WTC11 (cell line): Measurements from ENCODE around the gene VIPAS39. TPM values are rescaled to one million over a fixed set of nuclear protein-coding genes. Genes with fewer than 3 reads are reported as not detected.

Experiments
- ATAC-seq: fragments of 200-7000 bp; cut with Tn5 transposase; 2 replicates; pipeline ENCODE4 v1.10.0; 2021; ENCODE audit warnings: mild to moderate bottlenecking, moderate library complexity
- CTCF ChIA-PET: fragments of 300-600 bp; sonication (Branson Sonifier 250); formaldehyde crosslinking; loops from one replicate; lab custom pipeline; 2021; ENCODE audit warnings: antibody characterized with exemption; lab: Charles Lee
- POLR2A ChIA-PET: fragments of 350-600 bp; sonication (Branson Sonifier 250); formaldehyde crosslinking; loops from one replicate; lab custom pipeline; 2021; ENCODE audit warnings: antibody characterized with exemption; lab: Charles Lee
- DNase-seq: peaks from one replicate; pipeline ENCODE4 v3.0.0; 2021; ENCODE audit warnings: low spot score
- H3K27ac Mint-ChIP-seq: 2 replicates; pipeline ENCODE4 v1.8.0; 2021; ENCODE audit warnings: mixed read lengths
- H3K27me3 Mint-ChIP-seq: 2 replicates; pipeline ENCODE4 v1.8.0; 2021; ENCODE audit warnings: low read depth, mild to moderate bottlenecking, moderate library complexity, mixed read lengths
- H3K36me3 Mint-ChIP-seq: 2 replicates; pipeline ENCODE4 v1.8.0; 2021; ENCODE audit warnings: mixed read lengths
- H3K4me1 Mint-ChIP-seq: 2 replicates; pipeline ENCODE4 v1.8.0; 2022; ENCODE audit warnings: mixed read lengths
- H3K4me3 Mint-ChIP-seq: 2 replicates; pipeline ENCODE4 v1.8.0; 2021; ENCODE audit warnings: mild to moderate bottlenecking, moderate library complexity, mixed read lengths
- H3K9me3 Mint-ChIP-seq: 2 replicates; pipeline ENCODE4 v1.8.0; 2021; ENCODE audit warnings: mixed read lengths
- AFF4 ChIP-seq: sonication (generic); formaldehyde crosslinking; IDR thresholded peaks from 2 replicates; pipeline ENCODE4 v1.8.1; 2023; ENCODE audit warnings: mild to moderate bottlenecking, missing genetic modification reagents, borderline replicate concordance
- CREB1 ChIP-seq: sonication (generic); formaldehyde crosslinking; IDR thresholded peaks from 2 replicates; pipeline ENCODE4 v1.8.0; 2023; ENCODE audit warnings: mild to moderate bottlenecking, missing genetic modification reagents
- CREM ChIP-seq: sonication (generic); formaldehyde crosslinking; IDR thresholded peaks from 2 replicates; pipeline ENCODE4 v1.8.1; 2022; ENCODE audit warnings: mild to moderate bottlenecking, missing genetic modification reagents, moderate library complexity
- ELF4 ChIP-seq: sonication (generic); formaldehyde crosslinking; IDR thresholded peaks from 2 replicates; pipeline ENCODE4 v1.8.1; 2022; ENCODE audit warnings: low read depth, mild to moderate bottlenecking, moderate library complexity, missing genetic modification reagents
- ERG ChIP-seq: fragments of 250-450 bp; sonication (Bioruptor Pico); IDR thresholded peaks from 2 replicates; pipeline ENCODE4 v1.8.0; 2021; ENCODE audit warnings: mild to moderate bottlenecking
- ETV6 ChIP-seq: sonication (generic); formaldehyde crosslinking; IDR thresholded peaks from 2 replicates; pipeline ENCODE4 v1.8.1; 2022; ENCODE audit warnings: mild to moderate bottlenecking, missing genetic modification reagents
- FOXK1 ChIP-seq: sonication (generic); formaldehyde crosslinking; IDR thresholded peaks from 2 replicates; pipeline ENCODE4 v1.8.0; 2022; ENCODE audit warnings: mild to moderate bottlenecking, moderate library complexity, missing genetic modification reagents
- FOXP1 ChIP-seq: sonication (generic); formaldehyde crosslinking; IDR thresholded peaks from 2 replicates; pipeline ENCODE4 v1.8.0; 2022; ENCODE audit warnings: missing genetic modification reagents, mild to moderate bottlenecking, moderate library complexity, borderline replicate concordance
- IRF2 ChIP-seq: sonication (generic); formaldehyde crosslinking; IDR thresholded peaks from 2 replicates; pipeline ENCODE4 v1.8.0; 2022; ENCODE audit warnings: low read depth, missing genetic modification reagents, borderline replicate concordance
- PREB ChIP-seq: sonication (generic); formaldehyde crosslinking; IDR thresholded peaks from 2 replicates; pipeline ENCODE4 v1.8.1; 2022; ENCODE audit warnings: mild to moderate bottlenecking, missing genetic modification reagents, moderate library complexity, borderline replicate concordance
- RELA ChIP-seq: sonication (generic); formaldehyde crosslinking; IDR thresholded peaks from 2 replicates; pipeline ENCODE4 v1.8.1; 2022; ENCODE audit warnings: missing genetic modification reagents, mild to moderate bottlenecking, borderline replicate concordance
- SOX15 ChIP-seq: fragments of 250-450 bp; sonication (Bioruptor Pico); IDR thresholded peaks from 2 replicates; pipeline ENCODE4 v1.9.0; 2021; ENCODE audit warnings: mild to moderate bottlenecking
- TEAD4 ChIP-seq: sonication (generic); formaldehyde crosslinking; IDR thresholded peaks from 2 replicates; pipeline ENCODE4 v1.8.0; 2022; ENCODE audit warnings: mild to moderate bottlenecking, missing genetic modification reagents
- TP53 ChIP-seq: sonication (generic); formaldehyde crosslinking; IDR thresholded peaks from 2 replicates; pipeline ENCODE4 v1.8.1; 2023; ENCODE audit warnings: mild to moderate bottlenecking, missing genetic modification reagents
- USF2 ChIP-seq: sonication (generic); formaldehyde crosslinking; IDR thresholded peaks from 2 replicates; pipeline ENCODE4 v1.8.1; 2023; ENCODE audit warnings: mild to moderate bottlenecking, missing genetic modification reagents, moderate library complexity
- ZNF121 ChIP-seq: sonication (generic); formaldehyde crosslinking; IDR thresholded peaks from 2 replicates; pipeline ENCODE4 v1.8.0; 2023; ENCODE audit warnings: missing genetic modification reagents
- ZNF138 ChIP-seq: sonication (generic); formaldehyde crosslinking; conservative IDR thresholded peaks from 2 replicates; pipeline ENCODE4 v1.8.1; 2022; ENCODE audit warnings: mild to moderate bottlenecking, moderate library complexity, missing genetic modification reagents
- ZNF232 ChIP-seq: sonication (generic); formaldehyde crosslinking; IDR thresholded peaks from 2 replicates; pipeline ENCODE4 v1.8.0; 2022; ENCODE audit warnings: mild to moderate bottlenecking, missing genetic modification reagents
- ZNF396 ChIP-seq: fragments of 250-450 bp; sonication (Bioruptor Pico); IDR thresholded peaks from 2 replicates; pipeline ENCODE4 v1.8.0; 2021; ENCODE audit warnings: mild to moderate bottlenecking, moderate library complexity, borderline replicate concordance
- total RNA-seq: library from RNA; stranded (reverse); gene quantifications from 3 replicates; pipeline ENCODE4 v1.2.3, GENCODE V29; 2021

Gene VIPAS39
- total RNA-seq, 1 experiment from 2014 or later, result 17.0 TPM

GRCh38 chr14:77490347-77490986 is 33.1 kb upstream of the VIPAS39 start:
- no peak for ATAC-seq
- ChIA-PET POLR2A (no interaction called here), CTCF (no interaction called here)

GRCh38 chr14:77489041-77489440 is 31.6 kb upstream of the VIPAS39 start:
- TF ChIP-seq ZNF121 (CRISPR knock-in tag), result no peak
- no peak for TF ChIP-seq FOXK1
- TF ChIP-seq ETV6 (CRISPR knock-in tag), result no peak
- TF ChIP-seq ERG (CRISPR knock-in tag), result no peak
- TF ChIP-seq ZNF232 (CRISPR knock-in tag), result no peak
- TF ChIP-seq TEAD4 (CRISPR knock-in tag), result no peak
- no peak for TF ChIP-seq IRF2 (CRISPR knock-in tag)
- TF ChIP-seq PREB (CRISPR knock-in tag), result no peak
- Mint-ChIP-seq H3K27me3 (no peaks in the 10 kb centered on the region), H3K27ac (no peak overlapping the region), H3K4me1 (no peaks in the 10 kb centered on the region), H3K4me3 (no peak overlapping the region), H3K36me3 (no peaks in the 10 kb centered on the region), H3K9me3 (no peaks in the 10 kb centered on the region)
- ChIA-PET CTCF (no interaction called here), POLR2A (no interaction called here)
- no peak for ATAC-seq
- DNase-seq, result no peak

More at GRCh38 chr14:77490347-77490986, 33.1 kb upstream of the VIPAS39 start:
- Mint-ChIP-seq H3K4me1 (no peaks in the 10 kb centered on the region), H3K9me3 (no peaks in the 10 kb centered on the region), H3K36me3 (no peaks in the 10 kb centered on the region), H3K4me3 (no peak overlapping the region), H3K27me3 (peaks cover 4% of the 10 kb centered on the region), H3K27ac (no peak overlapping the region)
- no peak for DNase-seq
- TF ChIP-seq FOXP1, result no peak
- TF ChIP-seq USF2 (CRISPR knock-in tag), result no peak
- TF ChIP-seq ZNF138 (CRISPR knock-in tag), result no peak
- TF ChIP-seq RELA (CRISPR knock-in tag), result no peak

GRCh38 chr14:77488558-77488957 is 31.2 kb upstream of the VIPAS39 start:
- no peak for DNase-seq
- ChIA-PET POLR2A (no interaction called here), CTCF (no interaction called here)
- Mint-ChIP-seq H3K27ac (no peak overlapping the region), H3K9me3 (no peaks in the 10 kb centered on the region), H3K4me1 (no peaks in the 10 kb centered on the region), H3K4me3 (no peak overlapping the region), H3K36me3 (no peaks in the 10 kb centered on the region), H3K27me3 (no peaks in the 10 kb centered on the region)
- ATAC-seq, result no peak
- TF ChIP-seq TP53 (CRISPR knock-in tag) (no peak), SOX15 (CRISPR knock-in tag) (no peak), AFF4 (no peak), ELF4 (CRISPR knock-in tag) (no peak), ZNF232 (CRISPR knock-in tag) (no peak), CREM (CRISPR knock-in tag) (no peak), CREB1 (CRISPR knock-in tag) (no peak), ZNF396 (CRISPR knock-in tag) (no peak)
